Mesenchymal stem cell (in vitro differentiated cells and primary cell): ENCODE data around the gene MS4A1. TPM values are rescaled to one million over a fixed set of nuclear protein-coding genes. Genes with fewer than 3 reads are reported as not detected.

Experiments used
- DNase-seq: peaks from one replicate; pipeline ENCODE4 v3.0.0-alpha.2; 2013
- H2AFZ ChIP-seq: one replicate; pipeline ENCODE4 v1.6.1; 2013; ENCODE audit warnings: low read depth, mild to moderate bottlenecking, control low read depth, inconsistent platforms, low read length, moderate library complexity
- H2AK5ac ChIP-seq: 2 replicates; pipeline ENCODE4 v1.6.1; 2013; ENCODE audit warnings: low read length, moderate library complexity, mild to moderate bottlenecking, inconsistent platforms; ENCODE audit not compliant: severe bottlenecking
- H2BK120ac ChIP-seq: one replicate; pipeline ENCODE4 v1.6.1; 2013; ENCODE audit warnings: low read depth, mild to moderate bottlenecking, inconsistent platforms, low read length, moderate library complexity
- H2BK12ac ChIP-seq, 2 experiments: one replicate each; pipeline ENCODE4 v1.6.1; 2013; ENCODE audit warnings: inconsistent platforms in 2 of 2, low read length in 2 of 2, mild to moderate bottlenecking in 2 of 2, moderate library complexity in 2 of 2, control low read depth in 1 of 2
- H2BK15ac ChIP-seq: one replicate; pipeline ENCODE4 v1.6.1; 2013; ENCODE audit warnings: mild to moderate bottlenecking, low read depth, inconsistent platforms; ENCODE audit not compliant: poor library complexity, severe bottlenecking
- H2BK5ac ChIP-seq: 2 replicates; pipeline ENCODE4 v1.6.1; 2013; ENCODE audit warnings: low read depth, mild to moderate bottlenecking, low read length, control low read depth, inconsistent platforms; ENCODE audit not compliant: poor library complexity, severe bottlenecking
- H3K14ac ChIP-seq, 2 experiments: one replicate each; pipeline ENCODE4 v1.6.1; 2013; ENCODE audit warnings: inconsistent platforms in 2 of 2, low read length in 2 of 2, control low read depth in 1 of 2, mild to moderate bottlenecking in 1 of 2, moderate library complexity in 1 of 2
- H3K18ac ChIP-seq, 2 experiments: one replicate each; pipeline ENCODE4 v1.6.1; 2013; ENCODE audit warnings: inconsistent platforms in 2 of 2, low read length in 2 of 2, control low read depth in 1 of 2, low read depth in 1 of 2, mild to moderate bottlenecking in 1 of 2
- H3K23ac ChIP-seq, 2 experiments: one replicate each; pipeline ENCODE4 v1.6.1; 2013; ENCODE audit warnings: inconsistent platforms in 2 of 2, low read length in 2 of 2, mild to moderate bottlenecking in 2 of 2, moderate library complexity in 2 of 2, control low read depth in 1 of 2
- H3K27ac ChIP-seq: 2 replicates; pipeline ENCODE4 v1.5.1; 2013; ENCODE audit warnings: mild to moderate bottlenecking, moderate library complexity, low read length, control low read depth, inconsistent platforms; ENCODE audit not compliant: poor library complexity, severe bottlenecking
- H3K27me3 ChIP-seq, 2 experiments: 2 replicates each; pipeline versions ENCODE4 v1.6.1 to v1.7.0; 2013; ENCODE audit warnings: low read length in 2 of 2, mild to moderate bottlenecking in 2 of 2, moderate library complexity in 2 of 2, control low read depth in 1 of 2, inconsistent platforms in 1 of 2; ENCODE audit not compliant: control insufficient read depth in 1 of 2, insufficient read depth in 1 of 2
- H3K36me3 ChIP-seq, 2 experiments: 2 replicates each; pipeline versions ENCODE4 v1.6.1 to v1.7.0; 2013; ENCODE audit warnings: low read length in 2 of 2, control low read depth in 1 of 2, inconsistent platforms in 1 of 2, low read depth in 1 of 2, mild to moderate bottlenecking in 1 of 2; ENCODE audit not compliant: insufficient read depth in 2 of 2, control insufficient read depth in 1 of 2
- H3K4ac ChIP-seq, 2 experiments: one replicate each; pipeline ENCODE4 v1.6.1; 2013; ENCODE audit warnings: inconsistent platforms in 2 of 2, low read length in 2 of 2, mild to moderate bottlenecking in 2 of 2, moderate library complexity in 2 of 2, control low read depth in 1 of 2, low read depth in 1 of 2
- H3K4me1 ChIP-seq: 2 replicates; pipeline ENCODE4 v1.6.1; 2013; ENCODE audit warnings: low read depth, low read length, control low read depth; ENCODE audit not compliant: control insufficient read depth, insufficient read depth
- H3K4me2 ChIP-seq: 2 replicates; pipeline ENCODE4 v1.6.1; 2013; ENCODE audit warnings: low read length, mild to moderate bottlenecking, inconsistent platforms; ENCODE audit not compliant: poor library complexity, severe bottlenecking
- H3K4me3 ChIP-seq, 2 experiments: 2 replicates each; pipeline versions ENCODE4 v1.5.1 to v1.7.0; 2013; ENCODE audit warnings: low read length in 2 of 2, mild to moderate bottlenecking in 2 of 2, control low read depth in 1 of 2, low read depth in 1 of 2; ENCODE audit not compliant: insufficient read depth in 1 of 2
- H3K79me1 ChIP-seq: replicated peaks from 2 replicates; pipeline ENCODE4 v1.6.1; 2013; ENCODE audit warnings: mild to moderate bottlenecking, control low read depth, low read length, inconsistent platforms; ENCODE audit not compliant: poor library complexity, severe bottlenecking
- H3K9ac ChIP-seq: 2 replicates; pipeline ENCODE4 v1.7.0; 2013; ENCODE audit warnings: mild to moderate bottlenecking, low read length, moderate library complexity
- H3K9me3 ChIP-seq: 2 replicates; pipeline ENCODE4 v1.7.0; 2013; ENCODE audit warnings: mild to moderate bottlenecking, low read length; ENCODE audit not compliant: control insufficient read depth
- H4K8ac ChIP-seq: one replicate; pipeline ENCODE4 v1.6.1; 2013; ENCODE audit warnings: inconsistent platforms, mild to moderate bottlenecking, low read length, moderate library complexity
- H4K91ac ChIP-seq: one replicate; pipeline ENCODE4 v1.6.1; 2013; ENCODE audit warnings: mild to moderate bottlenecking, low read length, inconsistent platforms
- whole genome bisulfite sequencing: methylation state at CpG from one replicate; pipeline ENCODE4 v1.1.7; 2013; ENCODE audit warnings: mixed read lengths; 5-methylcytosine and 5-hydroxymethylcytosine counted together
- polyA plus RNA-seq, 2 experiments: library from polyadenylated mRNA; stranded (reverse); fragments of 200-250 nt; gene quantifications; one replicate each; pipeline ENCODE4 v1.2.3, GENCODE V29; 2013

The MS4A1 gene
- polyA plus RNA-seq (2013, experiment 1 of 2) = not detected
- polyA plus RNA-seq (2013, experiment 2 of 2) = not detected

GRCh38 chr11:60455531-60456042 is at the start of gene MS4A1:
Gene MS4A1, plus strand, starts transcription at chr11:60455847. Its CDS starts 6,528 bp downstream, at chr11:60462375.
- H2AK5ac ChIP-seq = no peak within 1 kb of the TSS
- no peak within 1 kb of the TSS for H3K4me3 ChIP-seq
- H3K27ac ChIP-seq = no peak within 1 kb of the TSS
- no peak within 1 kb of the TSS for H2BK5ac ChIP-seq
- H2AFZ ChIP-seq = no peak within 1 kb of the TSS
- H3K4me1 ChIP-seq = no peaks in the 10 kb centered on the region
- no peak within 1 kb of the TSS for H3K18ac ChIP-seq
- no peak within 1 kb of the TSS for H2BK15ac ChIP-seq
- H3K14ac ChIP-seq = no peak within 1 kb of the TSS
- H3K79me1 ChIP-seq = no peaks in the 10 kb centered on the region
- no peaks in the 10 kb centered on the region for H3K36me3 ChIP-seq
- H3K4me2 ChIP-seq = no peak within 1 kb of the TSS
- H3K9me3 ChIP-seq = no peaks in the 10 kb centered on the region
- peaks cover 0 to 4% of the 10 kb centered on the region in 2 experiments for H3K27me3 ChIP-seq
- no peak within 1 kb of the TSS for H4K8ac ChIP-seq
- no peak within 1 kb of the TSS for H3K23ac ChIP-seq
- H3K4ac ChIP-seq = no peak within 1 kb of the TSS
- H2BK12ac ChIP-seq = no peak within 1 kb of the TSS
- no peak within 1 kb of the TSS for H4K91ac ChIP-seq
- no peak for DNase-seq
- 65% methylated on average over 2 of the region's 4 CpGs for WGBS
- H2BK120ac ChIP-seq = no peak within 1 kb of the TSS
- H3K9ac ChIP-seq = no peak within 1 kb of the TSS

DNA sequence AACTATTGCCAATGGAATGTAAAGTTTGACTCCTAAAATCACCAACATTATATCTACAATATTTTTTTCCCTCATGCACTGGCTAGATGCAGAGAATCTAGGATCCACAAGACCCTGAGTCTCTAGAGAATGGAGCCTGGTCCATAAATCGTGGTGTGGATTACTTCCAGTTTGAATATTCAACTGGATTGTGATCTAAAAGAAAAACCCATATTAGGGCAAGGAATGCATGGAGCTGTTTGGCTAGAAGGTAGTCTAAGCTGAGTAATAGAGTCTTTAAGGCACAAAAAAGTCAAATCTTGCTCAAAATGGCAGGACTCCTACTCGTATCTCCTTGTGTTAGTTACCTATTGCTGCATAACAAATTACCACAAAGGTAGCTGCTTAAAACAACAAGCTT is 35.6 kb upstream of the MS4A1 start:
- Histone ChIP-seq H3K9me3 (peaks cover 7% of the 10 kb centered on the region), H4K91ac (no peak overlapping the region), H2BK120ac (no peak overlapping the region), H3K4me1 (no peaks in the 10 kb centered on the region), H3K14ac (no peak overlapping the region), H3K23ac (no peak overlapping the region), H3K18ac (no peak overlapping the region), H3K79me1 (no peaks in the 10 kb centered on the region), H3K4ac (no peak overlapping the region), H3K9ac (no peak overlapping the region), H3K4me3 (no peak overlapping the region), H2AFZ (no peak overlapping the region), H2AK5ac (no peak overlapping the region), H2BK15ac (no peak overlapping the region), H3K27me3 (no peaks in the 10 kb centered on the region), H2BK12ac (no peak overlapping the region), H4K8ac (no peak overlapping the region), H3K4me2 (no peak overlapping the region), H3K27ac (no peak overlapping the region), H3K36me3 (no peaks in the 10 kb centered on the region), H2BK5ac (no peak overlapping the region)
- WGBS = 0% methylated on average over 1 of the region's 2 CpGs
- no peak for DNase-seq

GRCh38 chr11:60422609-60423008 is 33.0 kb upstream of the MS4A1 start:
- Histone ChIP-seq H3K14ac (no peak overlapping the region), H2BK5ac (no peak overlapping the region), H2BK15ac (no peak overlapping the region), H2AFZ (no peak overlapping the region), H3K79me1 (no peaks in the 10 kb centered on the region), H3K27ac (no peak overlapping the region), H3K23ac (no peak overlapping the region), H3K9ac (no peak overlapping the region), H4K8ac (no peak overlapping the region), H3K4me1 (no peaks in the 10 kb centered on the region), H3K36me3 (no peaks in the 10 kb centered on the region), H3K18ac (no peak overlapping the region), H3K9me3 (peaks cover 7% of the 10 kb centered on the region), H4K91ac (no peak overlapping the region), H2BK12ac (no peak overlapping the region), H3K4me2 (no peak overlapping the region), H2BK120ac (no peak overlapping the region), H3K27me3 (no peaks in the 10 kb centered on the region), H2AK5ac (no peak overlapping the region), H3K4ac (no peak overlapping the region), H3K4me3 (no peak overlapping the region)
- DNase-seq = no peak
- no CpG with 5 or more reads among the region's 1 CpG for WGBS

DNA sequence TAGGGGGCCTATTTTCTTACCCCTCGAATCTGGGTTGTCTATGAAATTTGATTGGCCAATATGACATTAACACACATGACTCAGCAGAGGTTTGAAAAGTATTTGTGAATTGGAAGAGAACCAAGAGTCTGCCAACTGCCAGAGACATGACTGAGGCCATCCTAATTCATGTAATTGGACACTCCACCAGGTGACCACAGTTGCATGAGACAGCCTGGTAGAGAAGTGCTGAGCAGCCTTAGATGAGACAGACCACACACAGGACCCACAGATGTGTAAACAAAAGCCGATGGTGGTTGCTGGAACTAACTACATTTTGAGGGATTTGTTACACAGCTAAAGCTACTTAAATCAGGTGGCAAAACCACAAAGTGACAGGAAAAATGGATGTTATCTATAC is 27.1 kb upstream of the MS4A1 start:
- no peak overlapping the region for H3K4me2 ChIP-seq
- H2BK5ac ChIP-seq = no peak overlapping the region
- H3K23ac ChIP-seq = no peak overlapping the region
- H3K4me3 ChIP-seq = no peak overlapping the region
- no peak for DNase-seq
- no peak overlapping the region for H2BK15ac ChIP-seq
- no peak overlapping the region for H3K27ac ChIP-seq
- H3K36me3 ChIP-seq = no peaks in the 10 kb centered on the region
- no peaks in the 10 kb centered on the region for H3K79me1 ChIP-seq
- no peak overlapping the region for H2BK12ac ChIP-seq
- no peak overlapping the region for H3K4ac ChIP-seq
- H2BK120ac ChIP-seq = no peak overlapping the region
- H3K18ac ChIP-seq = no peak overlapping the region
- no peak overlapping the region for H2AK5ac ChIP-seq
- no peak overlapping the region for H4K8ac ChIP-seq
- no peaks in the 10 kb centered on the region for H3K27me3 ChIP-seq
- no peak overlapping the region for H2AFZ ChIP-seq
- no peaks in the 10 kb centered on the region for H3K9me3 ChIP-seq
- no peaks in the 10 kb centered on the region for H3K4me1 ChIP-seq
- H3K14ac ChIP-seq = no peak overlapping the region
- WGBS = 67% methylated on average over 1 of the region's 2 CpGs
- no peak overlapping the region for H3K9ac ChIP-seq
- H4K91ac ChIP-seq = no peak overlapping the region
